NCI-H2107 treated with DMSO at 0.1 percent for 48 hours (cell line): Measurements from ENCODE around the gene SDCCAG8.

ENCODE experiments used
- DNase-seq: peaks from one replicate; lab custom pipeline; 2025; ENCODE audit not compliant: unreplicated experiment; lab: John Stamatoyannopoulos, UW

Gene SDCCAG8

DNA sequence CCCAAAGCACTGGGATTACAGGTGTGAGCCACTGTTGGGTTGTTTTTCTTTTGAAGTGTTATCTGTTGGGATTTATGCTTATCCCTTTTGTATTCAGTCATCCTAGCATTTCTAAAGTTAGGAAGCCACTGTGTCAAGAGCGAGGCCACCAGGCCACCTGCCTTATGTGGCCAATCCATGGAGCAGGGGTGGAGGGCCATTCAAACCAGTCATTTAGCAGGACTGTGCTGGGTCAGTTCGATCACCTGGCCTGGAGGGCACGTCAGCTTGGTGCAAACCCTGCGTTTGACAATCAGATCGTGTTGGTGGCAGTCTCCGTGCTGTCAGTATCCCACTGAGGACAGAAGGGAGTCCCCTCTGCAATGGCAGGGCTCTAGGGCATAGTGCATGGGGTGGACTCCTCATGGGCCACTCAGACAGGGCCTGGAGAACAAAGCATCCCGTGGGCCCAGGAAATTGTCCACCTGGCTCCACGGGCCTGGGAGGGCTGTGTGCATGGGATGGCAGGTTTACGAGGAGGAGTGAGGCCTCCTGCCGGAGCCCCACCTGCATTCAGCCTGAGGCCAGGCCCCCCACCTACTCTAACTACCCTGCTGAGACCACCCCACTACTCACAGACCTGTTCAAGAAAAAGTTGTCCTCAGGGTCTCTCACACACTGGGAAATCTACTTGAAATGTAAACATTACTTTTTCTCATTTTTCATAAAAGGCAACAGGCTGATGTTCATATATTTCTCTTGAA, 242.3 kb downstream of the SDCCAG8 start:
- no peak for DNase-seq

DNA sequence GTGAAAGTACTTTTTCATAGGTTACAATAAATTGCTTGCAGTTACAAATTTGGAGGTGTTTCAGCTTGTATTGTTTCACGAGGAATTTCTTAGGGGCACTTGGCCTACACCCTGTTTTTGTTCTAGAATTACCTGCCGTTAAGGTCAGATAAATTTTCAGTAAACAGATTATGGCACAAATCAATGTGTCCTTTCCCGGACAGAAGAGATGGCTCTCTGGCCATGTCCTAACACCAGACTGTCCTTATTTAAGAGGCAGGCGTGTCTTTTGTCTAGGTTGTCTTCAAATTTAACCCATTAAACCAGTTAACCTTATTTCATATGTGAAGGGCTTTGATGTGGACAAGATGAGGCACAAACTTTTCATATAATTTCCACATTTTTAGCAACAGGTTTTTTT, 243.4 kb downstream of the SDCCAG8 start:
- DNase-seq = no peak

DNA sequence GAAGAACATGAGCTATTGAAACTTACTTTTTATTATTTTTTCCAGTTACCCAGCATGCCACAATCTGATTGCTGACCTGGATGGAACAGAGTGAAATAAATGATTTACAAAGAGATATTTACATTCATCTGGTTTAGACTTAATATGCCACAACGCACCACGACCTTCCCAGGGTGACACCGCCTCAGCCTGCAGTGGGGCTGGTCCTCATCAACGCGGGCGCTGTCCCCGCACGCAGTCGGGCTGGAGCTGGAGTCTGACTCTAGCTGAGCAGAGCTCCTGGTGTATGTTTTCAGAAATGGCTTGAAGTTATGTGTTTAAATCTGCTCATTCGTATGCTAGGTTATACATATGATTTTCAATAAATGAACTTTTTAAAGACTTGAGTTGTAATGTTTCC, 243.9 kb downstream of the SDCCAG8 start:
- DNase-seq = no peak

DNA sequence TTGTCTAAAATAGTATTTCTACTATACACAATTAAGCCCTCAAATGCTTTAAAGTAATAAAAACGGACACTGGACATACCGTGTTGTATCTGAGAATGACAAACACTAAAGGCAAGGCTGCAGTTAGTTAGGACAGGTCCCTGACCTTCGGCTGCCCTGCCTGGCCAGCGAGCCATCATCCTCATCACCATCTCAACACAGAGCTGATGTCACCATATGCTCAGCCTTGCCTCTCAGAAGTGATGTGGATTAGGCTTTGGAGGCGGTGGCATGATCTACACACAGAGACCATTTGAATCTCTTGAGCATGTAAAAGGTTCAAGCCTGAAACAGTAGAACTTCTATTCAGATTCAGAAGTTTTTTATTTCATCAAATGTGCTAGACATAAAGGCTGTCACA, 244.7 kb downstream of the SDCCAG8 start:
- no peak for DNase-seq

DNA sequence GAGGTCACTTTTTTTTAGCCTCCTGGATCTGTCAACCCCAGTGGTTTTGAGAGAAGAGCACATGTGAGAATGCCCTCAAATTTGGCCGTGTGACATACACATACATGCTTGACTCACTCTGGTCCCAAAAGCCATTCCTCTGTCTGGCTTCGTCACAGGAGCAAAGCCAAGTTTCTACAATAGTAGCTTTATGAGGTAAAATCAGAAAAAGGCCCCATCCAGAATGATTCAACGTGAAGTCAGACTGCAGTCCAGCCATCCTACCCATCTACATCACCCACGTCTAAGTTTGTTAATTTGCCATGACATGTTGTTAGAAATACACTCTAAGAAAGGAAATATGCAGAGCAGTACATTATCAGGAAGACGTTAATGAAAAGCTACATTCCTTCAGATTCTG, 245.2 kb downstream of the SDCCAG8 start:
- DNase-seq = no peak

DNA sequence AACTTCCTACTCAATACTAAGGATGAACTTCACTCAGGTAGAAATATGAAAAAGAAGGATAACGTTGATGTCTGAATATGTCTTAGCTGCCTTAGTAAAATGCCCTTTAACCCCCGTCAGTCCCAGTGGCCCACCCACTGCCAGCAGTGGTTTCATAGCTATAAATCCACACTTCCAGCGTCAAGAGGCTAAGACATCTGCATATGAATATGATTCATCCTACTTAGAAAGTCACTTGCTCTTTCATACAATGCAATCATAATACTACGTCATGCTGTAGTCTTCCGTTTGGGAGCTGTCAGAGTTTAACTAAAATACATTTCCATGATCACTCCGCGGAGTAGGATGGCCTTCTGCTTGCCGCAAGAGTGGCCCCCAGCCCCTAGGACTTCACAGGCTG, 247.3 kb downstream of the SDCCAG8 start:
- no peak for DNase-seq

DNA sequence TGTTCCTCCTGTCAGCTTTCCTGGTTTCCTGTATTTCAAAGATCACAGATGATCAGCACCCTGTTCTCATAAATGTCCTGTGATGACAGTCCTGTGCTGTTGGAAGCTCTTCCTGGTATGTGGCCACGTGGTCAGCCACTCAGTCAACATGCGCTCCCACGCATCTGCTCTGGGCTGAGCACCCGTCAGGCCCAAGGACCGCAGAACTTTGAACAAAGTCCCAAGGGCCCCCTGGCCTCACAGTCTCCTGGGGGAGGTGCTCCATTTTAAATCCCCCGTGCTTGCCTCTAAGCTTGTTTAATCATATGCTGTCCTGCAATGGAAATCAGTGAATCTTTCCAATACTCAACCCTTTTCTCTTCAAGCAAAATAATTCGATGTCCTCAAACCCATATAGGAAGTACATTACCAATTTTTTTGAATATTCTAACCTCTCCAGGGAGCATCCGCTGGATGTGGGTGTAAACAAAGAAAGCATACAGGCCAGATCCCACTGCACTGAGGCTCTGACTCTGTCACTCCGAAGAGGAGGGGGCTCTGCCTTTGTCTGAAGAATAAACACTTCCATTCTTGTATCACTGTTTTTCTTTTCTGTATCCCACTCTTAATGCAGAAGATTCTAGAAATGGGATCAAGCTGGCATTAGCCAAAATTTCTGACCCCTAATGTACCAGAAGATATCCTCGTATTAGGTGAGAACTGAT, 250.3 kb downstream of the SDCCAG8 start:
- no peak for DNase-seq

DNA sequence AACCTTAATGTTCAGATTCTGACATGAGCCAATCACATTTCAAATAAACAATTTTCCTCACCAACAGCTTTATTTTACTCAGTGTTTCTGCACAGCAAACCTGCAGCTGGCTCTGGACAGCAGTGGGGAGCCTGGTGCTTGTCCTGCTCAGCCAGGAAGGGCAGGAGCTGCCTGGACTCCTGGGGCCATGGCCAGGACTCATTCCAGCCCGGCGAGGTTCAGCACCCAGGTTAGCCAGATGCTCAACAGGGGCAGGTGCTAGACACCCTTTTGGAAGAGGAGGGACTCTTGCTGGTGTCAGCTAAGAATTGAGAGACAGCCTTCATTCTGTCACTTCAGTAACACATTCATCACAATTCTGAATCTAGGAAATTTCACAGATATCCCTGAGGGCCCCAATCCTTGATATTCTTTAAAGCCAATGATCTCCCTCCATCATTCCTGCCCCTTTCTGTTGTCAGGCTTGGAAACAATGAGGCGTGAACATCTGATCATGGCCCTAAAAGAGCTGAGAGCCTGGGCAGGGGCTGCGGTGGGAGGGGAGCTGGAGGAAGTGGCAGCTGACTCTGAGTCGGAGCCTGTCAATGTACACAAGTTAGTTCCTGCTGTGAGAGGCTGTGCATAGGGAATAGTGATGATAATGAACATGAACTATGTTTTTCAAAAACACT, 251.3 kb downstream of the SDCCAG8 start:
- DNase-seq = no peak

DNA sequence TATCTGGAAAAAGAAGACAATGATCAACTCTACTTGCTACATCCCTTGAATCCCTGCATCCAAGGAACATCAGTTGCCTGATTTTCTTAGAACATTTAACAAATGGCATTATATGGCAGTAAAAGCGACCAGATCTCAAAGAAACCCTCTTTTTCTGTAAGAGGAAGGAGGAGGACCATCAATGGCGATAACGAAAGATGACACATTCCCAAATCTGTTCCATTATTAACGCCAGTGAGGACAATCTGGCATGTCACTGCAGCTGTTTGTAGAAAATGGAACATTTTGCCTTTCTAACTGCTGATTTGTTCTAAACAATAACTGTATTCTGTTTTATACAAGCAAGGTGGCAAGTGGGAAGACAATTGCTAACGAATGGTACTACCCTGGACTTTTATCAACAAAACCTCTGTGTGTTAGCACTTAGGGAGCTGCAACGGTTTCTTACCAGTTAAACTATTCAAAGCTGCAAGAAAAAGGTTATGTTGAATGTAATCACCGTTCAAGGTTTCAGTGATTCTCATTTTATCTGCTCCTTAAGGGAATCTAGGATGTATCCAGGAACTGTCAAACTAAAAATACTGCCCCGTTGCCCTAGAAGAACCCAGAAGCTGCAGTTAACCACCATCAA, 251.9 kb downstream of the SDCCAG8 start:
- no peak for DNase-seq

DNA sequence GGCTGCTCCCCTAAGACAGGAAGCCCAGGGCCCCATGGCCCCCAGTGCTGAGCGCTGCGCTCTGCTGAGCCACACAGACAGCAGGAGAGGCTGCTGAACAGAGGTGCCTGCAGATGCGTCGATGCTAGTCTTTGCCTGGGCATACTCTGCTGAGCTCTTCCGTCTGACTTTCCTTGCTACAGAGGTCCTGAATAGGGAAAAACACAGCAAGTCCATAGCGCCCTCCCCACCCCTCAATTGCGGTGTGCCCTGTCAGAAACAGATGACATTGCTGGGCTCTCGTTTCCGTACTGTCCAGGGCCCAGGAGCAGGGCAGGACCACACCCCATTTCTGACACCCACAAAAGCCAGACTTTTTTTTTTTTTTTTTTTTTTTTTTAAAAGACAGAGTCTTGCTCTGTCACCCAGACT, 252.5 kb downstream of the SDCCAG8 start:
- no peak for DNase-seq

DNA sequence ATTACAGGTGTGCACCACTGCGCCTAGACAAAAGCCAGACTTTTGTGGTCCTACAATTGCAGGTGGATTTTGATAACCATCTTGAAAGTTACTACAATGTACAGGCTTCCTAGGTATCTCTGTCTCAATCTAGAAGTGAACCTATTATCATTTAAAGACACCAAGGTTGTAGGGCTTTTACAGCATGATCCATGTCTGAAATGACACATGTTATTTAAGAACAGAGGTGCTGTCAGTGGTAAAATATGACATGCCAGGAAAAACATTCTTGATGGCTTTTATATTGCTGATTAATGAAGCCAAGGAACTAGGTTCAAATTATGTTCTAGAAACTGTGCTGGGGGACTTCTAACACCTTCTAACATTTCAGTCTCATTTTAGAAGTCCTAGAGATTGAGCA, 253.1 kb downstream of the SDCCAG8 start:
- no peak for DNase-seq

DNA sequence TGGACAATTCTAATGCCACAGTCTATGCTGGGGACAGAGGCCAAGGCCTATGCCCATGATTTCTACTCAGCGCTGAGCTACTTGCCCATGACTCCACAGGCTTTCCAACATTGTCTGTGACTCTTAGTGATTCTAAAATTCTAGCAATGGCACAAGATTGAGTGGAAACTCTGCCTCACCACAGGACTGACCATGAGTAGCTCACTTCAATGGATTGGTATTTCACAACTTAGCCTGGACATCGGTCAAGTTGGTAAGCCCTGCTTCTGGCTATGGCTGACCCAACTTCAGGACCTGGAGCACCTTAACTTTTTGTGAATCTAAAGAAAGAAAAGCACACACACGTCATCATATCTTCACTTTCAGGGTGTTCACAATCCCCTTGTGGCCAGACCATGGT, 255.1 kb downstream of the SDCCAG8 start:
- no peak for DNase-seq

DNA sequence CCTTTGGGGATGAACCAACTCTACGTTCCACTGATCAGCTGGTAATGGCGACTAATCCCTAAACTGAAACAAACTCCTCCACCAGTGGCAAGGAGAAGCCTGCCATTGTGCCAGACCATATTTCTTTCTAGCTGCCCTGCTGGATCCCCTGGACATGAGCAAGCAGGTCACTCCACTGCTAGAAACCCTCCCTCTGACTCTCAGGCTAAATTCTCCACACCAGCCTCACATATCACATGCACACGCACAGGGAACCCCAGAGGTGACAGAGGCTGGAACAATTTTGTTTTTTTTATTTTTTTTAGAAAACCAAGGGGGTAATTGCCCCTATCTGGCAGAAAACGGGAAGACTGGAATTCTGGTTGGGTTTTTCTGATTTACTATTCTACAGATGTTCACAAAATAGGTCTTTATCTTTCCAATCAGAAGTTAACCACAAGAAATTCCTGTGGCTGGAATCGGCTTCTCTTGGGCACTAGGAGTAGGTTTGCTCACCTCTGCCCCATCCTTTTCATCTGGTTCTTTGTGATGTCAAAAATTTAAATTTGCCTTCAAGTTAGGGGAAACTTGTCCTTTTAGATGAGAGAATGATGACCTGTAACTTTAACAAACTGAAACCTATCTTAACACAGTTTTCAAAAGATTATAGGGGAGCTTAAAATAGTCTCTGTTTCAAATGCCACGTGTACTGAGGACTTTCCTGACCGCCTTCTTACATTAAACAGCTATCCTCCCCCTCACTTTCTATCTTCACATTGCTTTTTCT, 258.1 kb downstream of the SDCCAG8 start:
- no peak for DNase-seq

DNA sequence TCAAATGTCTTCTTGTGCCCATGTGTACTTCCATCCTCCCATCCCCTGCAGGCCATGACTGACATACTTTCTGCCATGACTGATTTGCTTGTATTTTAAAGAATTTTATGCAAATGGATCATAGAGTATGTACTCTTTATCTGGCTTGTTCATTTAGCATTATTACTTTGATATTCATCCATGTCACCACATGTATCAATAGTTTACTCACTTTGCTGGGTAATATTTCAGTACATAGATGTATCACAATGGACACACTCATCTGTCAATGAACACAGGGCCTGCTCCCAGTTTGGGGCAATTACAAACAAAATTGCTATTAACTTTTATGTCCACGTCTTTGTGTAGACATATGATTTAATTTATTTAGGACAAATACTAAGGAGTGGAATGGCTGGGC, 259.1 kb downstream of the SDCCAG8 start:
- no peak for DNase-seq

DNA sequence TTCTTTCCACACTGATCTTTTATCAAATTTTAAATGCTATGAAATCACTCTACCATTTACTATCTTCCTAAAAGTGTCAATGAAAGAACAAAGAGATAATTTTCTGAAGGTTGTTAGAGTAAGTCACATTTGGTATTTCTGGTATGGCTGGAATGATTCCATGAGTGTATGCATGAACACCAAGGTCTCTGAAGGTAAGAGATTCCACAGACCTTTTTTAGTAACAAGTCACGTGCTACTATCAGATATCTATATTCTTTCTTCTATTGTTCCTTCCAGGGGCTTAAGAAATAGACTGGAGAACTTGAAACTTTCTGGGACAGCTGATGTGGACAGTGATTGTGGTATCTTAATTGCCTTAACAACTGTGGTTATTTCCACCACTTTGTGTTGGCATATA, 265.0 kb downstream of the SDCCAG8 start:
- DNase-seq = no peak

DNA sequence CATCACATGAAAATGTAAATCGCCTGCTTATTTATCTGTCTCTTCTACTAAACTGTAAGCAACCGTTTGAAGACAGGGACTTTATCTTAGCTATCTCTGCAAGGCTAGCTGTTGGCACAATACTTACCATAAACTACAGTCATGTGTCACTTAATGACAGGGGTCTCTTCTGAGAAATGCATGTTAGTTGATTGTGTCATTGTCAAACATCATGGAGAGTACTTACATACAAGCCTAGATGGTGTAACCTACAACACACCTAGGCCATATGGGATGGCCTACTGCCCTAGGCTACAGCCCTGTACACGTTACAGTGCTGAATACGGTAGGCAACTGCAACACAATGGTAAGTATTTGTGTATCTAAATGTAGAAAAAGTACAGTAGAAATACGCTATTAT, 267.9 kb downstream of the SDCCAG8 start:
- no peak for DNase-seq

DNA sequence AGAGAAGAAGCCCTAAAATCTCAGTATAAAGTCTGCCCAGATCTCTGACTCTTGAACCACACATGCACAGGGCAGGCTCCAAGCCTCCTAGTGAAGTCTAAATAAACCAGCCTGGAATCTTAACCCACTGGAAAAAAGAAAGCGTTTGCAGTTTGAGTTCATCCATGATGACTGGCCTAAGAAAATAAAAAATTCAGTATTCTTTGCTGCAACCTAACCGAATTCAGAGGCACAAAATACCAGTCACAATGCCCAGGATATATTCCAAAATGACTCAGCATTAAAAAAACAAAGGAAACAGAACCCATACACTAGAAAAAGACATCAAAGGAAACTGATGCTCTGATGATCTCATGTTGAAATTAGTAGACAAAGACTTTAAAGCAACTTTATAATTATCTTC, 269.2 kb downstream of the SDCCAG8 start:
- DNase-seq = peak; percentile 9

DNA sequence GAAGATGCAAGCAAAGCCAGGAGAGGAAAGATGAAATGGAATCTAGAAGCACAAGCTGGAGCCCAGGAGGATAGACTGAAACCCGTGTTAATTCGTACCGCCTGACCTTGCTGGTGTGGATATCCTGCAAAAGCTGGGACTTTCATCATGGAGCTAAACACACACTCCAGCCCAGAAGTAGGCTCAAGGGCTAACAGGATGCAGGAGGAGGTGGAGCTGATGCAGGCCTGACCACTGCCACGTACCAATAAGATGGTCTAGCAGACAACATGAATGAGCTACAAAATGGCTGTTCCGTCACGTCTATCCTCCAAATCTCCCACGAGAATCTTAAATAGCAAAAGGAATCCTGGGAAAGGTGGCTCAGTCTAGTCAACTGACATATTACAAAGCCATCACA, 270.3 kb downstream of the SDCCAG8 start:
- no peak for DNase-seq

DNA sequence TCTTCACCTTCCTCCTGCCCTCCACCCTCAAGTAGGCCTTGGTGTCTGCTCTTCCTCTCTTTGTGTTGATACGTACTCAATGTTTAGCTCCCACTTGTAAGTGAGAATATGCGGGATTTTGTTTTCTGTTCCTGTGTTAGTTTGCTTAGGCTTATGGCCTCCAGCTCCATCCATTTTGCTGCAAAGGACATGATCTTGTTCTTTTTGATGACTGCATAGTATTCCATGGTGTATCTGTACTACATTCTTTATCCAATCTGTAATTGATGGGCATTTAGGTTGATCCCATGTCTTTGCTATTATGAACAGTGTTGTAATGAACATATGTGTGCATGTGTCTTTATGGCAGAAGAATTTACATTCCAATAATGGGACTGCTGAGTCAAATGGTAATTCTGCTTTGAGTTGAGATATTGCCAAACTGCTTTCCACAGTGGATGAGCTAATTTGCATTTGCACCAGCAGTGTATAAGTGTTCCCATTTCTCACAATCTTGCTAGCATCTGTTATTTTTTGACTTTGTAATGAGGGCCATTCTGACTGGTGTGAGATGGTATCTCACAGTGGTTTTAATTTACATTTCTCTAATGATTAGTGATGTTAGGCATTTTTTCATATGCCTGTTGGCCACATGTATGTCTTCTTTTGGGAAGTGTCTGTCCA, 272.7 kb downstream of the SDCCAG8 start:
- no peak for DNase-seq

DNA sequence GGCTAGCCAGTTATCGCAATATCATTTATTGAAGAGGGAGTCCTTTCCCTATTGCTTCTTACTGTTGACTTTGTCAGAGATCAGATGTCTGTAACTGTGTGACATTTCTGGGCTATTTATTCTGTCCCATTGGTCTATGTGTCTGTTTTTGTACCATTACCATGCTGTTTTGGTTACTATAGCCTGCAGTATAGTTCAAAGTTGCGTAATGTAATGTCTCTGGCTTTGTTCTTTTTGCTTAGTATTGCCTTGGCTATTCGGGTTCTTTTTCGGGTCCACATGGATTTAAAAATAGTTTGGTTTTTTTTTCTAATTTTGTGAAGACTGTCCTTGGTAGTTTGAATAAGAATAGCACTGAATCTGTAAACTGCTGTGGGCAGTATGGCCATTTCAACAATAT, 273.7 kb downstream of the SDCCAG8 start:
- DNase-seq = no peak

DNA sequence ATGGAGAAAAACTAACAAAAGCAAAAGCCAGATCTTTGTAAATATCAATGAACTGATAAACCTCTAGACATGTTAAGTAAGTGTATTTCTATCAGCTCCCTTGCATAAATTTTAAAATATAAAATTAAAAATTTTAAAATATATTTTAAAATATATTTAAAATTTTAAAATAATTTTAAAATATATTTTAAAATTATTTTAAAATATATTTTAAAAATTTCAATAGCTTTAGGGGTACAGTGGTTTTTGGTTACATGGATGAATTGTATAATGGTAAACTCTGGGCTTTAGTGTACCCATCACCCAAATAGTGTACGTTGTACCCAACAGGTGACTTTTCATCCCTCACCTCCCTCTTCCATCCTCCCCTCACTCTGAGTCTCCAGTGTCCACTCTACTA, 279.2 kb downstream of the SDCCAG8 start:
- no peak for DNase-seq
